HG03025 (cell line): ENCODE measurements around the gene PREP.

Experiments used
- ATAC-seq: cut with Tn5 transposase; IDR thresholded peaks from one replicate; pipeline ENCODE4 v1.9.1; 2021; ENCODE audit warnings: mild to moderate bottlenecking, moderate library complexity; ENCODE audit not compliant: unreplicated experiment, low FRiP score

The PREP gene

DNA sequence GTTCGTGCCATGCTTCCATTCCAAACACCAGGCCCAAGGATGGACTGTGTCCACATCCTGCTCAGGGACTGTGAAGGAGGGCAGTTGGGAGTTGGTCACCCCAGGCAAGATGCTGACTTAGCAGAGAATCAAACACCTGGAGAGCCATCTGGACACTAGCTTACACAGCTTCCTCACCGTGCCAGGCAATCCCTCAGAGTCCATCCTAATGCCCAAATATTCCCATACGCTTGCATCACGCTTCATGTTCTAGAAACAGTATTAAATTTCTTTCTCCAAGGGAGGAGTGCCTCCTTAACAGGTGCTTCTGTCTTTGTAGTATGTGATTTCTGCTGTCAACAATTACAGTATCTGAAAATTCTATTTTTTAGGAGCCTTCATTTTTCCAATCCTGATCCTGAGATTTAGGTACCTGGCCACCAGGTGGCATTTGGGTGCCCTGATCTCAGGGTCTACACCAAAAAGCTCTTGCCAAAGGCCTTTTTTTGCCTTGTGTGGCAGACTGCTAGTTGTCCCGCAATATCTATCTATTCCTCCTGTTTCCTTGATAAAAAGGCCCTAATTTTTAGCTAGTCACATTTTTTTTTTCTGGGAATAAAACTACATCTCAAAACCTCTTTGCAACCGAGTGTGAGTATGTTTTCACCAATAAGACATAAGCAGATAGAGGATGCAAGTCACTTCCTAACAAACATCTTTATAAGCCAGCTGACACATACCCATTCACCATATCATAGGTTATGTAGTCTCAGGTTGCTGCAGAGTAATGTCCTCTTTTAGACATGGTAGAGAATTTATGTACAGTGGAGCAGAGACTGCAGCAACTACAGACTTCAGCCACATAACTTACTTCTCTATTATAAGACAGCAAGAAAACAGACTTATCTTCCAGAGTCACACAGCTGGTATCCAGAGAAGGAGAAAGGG, 85.0 kb downstream of the PREP start:
- no peak for ATAC-seq

DNA sequence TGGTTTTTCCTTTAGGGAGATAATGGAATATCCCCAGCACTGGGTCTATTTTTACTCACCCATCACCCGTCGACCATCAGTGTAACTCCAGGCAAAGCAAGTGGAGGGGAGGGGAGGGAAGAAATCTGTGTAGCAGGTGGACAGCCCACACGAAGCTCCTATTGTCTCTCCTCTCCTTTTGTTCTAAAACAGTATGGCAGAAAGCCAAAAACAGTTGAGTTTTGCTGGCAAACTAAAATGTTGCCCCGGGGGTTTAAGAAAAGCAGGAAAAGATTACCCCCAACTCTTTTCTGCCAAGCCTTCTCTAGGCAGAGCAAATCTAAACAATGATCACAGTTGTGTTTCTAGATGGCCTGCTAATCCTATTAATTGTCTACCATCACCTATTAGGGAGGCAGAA, 89.7 kb downstream of the PREP start:
- no peak for ATAC-seq

DNA sequence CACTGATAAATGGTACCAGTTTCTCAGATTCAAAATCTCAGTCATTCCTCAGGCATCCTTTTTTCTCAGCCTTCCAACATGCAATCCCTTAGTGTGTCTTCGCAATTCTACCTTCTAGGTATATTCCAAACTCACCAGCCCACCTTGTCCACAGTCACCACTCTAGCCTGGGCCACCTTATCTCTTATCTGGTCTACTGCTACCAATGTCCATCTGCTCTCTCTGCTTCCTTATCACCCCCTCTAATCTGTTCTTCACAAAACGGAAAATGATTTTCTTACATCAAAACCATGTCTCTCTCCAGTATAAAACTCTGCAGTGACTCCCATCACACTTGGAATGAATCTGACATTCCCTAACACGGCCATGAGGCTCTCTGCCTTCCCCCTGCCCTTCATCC, 91.9 kb downstream of the PREP start:
- ATAC-seq = no peak

DNA sequence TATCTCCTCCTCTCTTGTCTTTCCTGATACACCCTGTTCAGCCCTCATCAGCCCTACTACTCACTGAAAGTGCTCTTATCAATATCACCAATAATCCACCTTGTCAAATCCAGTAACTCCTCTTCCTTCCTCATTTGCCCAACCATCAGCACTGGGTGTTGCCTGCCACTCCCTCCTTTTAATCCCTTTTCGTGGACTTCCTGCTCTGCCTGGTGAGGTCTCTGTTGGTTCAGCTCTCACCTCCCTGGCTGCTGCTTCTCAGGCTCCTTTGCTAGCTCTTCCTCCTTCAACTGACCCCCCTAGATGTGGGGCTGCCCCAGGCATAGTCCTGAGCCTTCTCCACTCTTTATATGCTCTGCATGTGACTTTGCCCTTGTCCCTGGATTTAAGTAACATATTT, 92.5 kb downstream of the PREP start:
- ATAC-seq = no peak

DNA sequence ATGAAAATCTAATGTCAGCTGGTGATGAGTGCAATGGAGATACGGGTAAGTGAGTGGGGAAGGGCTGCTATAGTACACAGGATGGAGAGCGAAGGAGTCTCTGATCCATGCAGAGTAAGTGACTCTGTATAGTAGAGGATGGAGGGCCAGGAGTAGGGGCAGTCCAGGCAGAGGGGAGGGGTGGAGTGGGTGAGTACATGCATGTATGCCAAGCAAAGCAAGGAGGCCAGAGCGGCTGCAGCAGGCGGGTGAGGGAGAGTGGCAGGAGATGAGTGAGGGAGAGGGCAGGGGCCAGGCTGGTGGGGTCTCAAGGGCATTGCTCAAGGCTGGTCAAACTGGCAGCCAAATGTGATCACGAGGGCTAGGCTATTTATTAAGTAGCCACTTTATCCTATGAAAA, 94.0 kb downstream of the PREP start:
- no peak for ATAC-seq

DNA sequence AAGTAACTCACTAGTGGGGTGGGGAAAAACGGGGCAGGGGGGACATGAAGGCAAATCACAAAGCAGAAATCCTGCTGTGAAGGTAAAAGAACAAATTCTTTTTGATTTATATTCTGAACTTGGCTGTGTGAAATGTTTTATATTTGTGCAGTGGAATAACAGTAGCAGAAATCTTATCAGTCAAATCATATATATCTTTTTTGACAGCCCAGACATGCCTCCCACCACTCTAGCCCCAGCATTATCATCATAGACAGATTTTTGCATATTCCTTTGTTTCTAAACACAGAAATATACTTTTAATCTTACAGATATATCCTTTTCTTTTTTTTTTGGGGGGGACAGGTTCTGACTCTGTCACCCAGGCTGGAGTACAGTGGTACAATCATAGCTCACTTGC, 97.4 kb downstream of the PREP start:
- ATAC-seq = no peak

DNA sequence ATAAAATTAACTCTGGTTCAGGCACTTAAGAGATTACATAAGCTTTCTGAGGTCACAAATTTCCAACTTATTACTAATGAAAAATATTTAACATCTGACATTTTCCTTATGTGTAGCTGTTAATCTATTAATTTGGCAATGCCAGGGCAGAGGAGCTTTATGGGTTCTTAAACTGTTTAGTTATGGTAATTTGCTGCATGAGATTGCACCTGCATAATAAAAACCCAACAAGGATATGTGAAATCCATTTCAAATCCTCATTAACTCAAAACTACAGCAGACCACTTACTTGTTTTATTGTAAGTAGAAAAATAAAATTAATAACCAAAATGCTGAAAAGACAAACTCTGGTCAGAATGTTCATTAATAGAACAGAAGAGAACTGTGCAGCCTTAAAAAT, 98.1 kb downstream of the PREP start:
- ATAC-seq = no peak

DNA sequence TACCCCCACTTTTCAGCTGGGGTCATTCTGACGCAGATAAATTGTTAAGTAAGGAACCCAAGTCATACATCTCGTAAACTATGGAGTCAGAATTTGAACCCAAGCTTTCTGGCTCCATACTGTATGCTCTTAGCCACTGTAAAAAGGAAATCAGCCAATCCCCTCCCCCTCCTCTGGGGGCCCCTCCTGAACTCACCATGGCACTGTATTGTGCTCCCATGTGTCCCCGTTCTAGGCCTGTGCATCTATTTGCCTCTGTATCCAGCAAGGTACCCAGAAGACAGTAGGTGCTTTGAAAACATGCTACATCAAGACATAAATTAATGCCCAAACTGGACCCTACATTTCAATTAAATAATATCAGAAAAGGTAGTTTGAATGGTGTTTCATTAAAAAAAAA, 98.5 kb downstream of the PREP start:
- ATAC-seq = no peak

DNA sequence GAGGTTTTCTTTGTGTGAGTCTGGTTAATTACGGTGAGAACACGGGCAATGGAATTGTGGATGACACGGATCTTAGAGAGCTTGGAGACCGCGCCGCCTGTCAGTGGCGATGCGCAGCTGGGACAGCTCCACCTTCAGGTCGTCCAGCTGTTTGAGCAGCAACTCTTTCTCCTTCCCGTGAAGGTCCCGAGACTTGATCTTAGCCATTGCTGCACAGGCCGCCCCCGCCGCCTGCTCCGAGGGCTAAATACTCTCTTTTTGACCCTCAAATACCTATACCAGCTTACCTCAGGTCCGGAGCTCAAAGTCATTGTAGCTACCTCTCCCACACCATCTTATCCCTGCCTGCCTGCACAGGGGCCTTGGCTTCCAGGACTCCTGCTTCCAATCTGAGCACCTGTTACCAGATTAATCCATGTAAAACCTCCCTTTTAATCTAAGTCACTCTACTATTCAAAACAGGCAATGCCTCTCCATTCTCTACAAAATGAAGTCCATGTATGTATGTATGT, 100.2 kb downstream of the PREP start:
- no peak for ATAC-seq

DNA sequence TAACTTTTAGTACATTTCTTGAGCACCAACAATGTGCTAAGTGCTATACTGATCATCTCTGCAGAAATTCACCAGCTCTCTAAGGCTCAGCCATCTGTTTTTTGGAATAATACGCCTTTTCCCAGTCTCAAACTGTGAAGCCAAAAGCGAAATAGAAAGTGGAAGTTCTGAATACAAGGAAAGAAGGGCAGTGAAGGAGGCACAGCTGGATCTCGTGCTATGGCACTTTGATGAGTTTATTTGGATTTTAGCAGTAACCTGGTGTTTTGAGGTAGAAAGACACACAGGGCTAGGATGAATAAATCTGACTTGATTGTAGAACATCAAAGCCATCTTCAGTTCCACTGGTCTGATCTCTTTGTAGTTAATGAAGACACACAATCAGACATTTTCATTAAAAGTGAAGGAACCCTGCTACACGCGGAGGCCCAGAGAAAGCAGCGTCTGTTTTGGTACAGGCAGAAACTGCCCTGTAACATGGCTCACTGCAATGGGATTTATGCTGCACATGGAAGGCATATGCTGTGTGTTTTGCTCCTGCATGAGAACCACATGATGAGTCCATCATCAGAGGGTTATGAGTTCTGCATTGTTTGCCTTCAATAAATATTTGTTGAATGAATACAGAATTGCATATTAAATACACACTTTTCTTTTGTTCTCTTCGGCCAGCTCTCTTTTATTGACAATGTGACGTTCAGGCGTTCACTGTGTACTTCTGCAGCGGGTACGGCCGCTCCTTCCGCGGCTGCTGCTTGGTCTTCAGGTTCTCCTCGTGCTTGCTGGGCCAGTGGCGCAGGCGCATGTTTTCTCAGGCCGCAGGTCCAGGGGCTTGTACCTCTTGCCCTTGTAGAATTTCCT, 100.9 kb downstream of the PREP start:
- ATAC-seq = no peak

DNA sequence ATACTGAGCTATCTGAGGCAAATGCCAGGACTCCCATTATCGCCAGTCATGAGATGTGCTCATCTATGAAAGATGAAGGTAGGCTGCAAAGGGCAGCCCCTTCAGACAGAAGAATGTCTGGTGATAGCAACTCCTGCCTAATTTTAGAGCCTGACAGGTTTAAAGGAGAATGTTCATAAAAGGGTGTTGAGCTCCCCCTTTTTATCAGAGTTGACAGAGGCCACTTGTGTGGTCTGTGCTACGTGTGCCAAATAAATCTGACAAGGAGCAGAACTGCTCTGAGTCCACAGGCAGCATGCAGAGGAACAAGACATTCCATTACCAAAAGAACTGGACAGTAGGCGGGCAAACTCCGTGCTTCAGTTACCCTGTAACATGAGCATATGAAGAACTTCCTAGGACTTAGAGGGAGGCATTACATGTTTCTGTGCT, 101.8 kb downstream of the PREP start:
- no peak for ATAC-seq

DNA sequence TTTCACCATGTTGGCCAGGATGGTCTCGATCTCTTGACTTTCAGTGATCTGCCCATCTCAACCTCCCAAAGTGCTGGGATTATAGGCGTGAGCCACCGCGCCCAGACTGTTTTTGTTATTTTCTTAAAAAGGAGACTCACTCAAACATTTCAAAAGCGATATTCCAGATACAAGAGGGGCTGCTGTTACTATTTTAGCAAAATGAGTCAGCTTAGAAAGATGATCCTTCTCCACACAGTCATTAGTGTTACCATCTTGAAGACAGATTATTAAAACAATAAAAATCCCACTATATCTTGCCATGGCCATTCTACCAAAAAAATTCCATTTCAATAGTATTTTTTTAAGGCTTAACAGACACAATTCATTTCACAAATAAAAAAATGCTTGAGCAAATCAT, 102.8 kb downstream of the PREP start:
- ATAC-seq = no peak

DNA sequence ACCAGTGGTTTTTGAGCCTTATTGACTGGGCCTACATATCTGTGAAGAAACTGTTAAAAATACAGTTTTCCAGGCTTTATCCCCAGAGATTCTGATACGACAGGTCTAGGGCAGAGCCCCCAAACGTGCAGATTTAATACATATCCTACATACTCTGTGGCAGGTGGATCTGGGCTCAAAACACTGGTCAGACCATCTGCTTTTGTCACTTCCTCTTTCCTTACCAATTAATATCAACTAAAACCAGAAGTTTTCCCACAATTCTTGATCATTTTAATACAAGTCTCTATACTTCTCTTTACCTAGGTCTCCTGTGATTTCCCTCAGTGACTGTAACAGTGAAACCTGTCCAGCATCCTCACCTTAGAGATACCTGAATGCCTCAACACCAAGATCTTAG, 108.8 kb downstream of the PREP start:
- no peak for ATAC-seq

DNA sequence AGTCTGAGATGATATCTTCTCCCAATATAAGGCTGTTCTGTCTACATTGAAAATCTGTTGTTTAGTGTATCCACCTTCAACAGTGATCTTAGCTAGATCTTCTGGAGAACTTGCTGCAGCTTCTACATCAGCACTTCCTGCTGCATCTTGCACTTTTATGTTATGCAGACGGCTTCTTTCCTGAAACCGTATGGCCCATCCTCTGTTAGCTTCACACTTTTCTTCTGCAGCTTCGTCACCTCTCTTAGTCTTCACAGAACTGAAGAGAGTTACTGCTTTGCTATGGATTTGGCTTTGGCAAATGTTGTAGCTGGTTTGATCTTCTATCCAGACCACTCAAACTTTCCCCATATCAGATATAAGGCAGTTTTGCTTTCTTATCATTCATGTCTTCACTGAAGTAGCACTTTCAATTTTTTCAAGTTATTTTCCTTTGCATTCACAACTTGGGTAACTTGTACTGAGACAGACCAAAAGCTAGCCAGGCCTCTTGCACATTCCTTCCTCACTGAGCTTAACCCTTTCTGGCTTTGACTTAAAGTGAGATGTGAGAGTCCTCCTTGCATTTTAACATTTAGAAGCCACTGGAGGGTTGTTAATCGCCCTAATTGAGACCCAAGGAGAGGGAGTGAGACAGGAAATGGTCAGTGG, 110.1 kb downstream of the PREP start:
- ATAC-seq = no peak

DNA sequence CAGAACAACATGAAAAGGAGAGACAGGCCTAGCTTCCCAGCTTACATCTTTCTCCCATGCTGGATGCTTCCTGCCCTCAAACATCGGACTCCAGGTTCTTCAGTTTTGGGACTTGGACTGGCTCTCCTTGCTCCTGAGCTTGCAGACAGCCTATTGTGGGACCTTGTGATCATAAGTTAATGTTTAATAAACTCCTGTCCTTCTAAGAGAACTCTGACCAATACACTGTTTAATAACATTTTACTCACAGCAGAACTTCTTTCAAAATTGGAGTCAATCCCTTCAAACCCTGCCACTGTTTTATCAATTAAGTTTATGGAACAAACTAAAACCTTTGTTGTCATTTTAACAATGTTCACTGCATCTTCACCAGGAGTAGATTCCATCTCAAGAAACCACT, 111.4 kb downstream of the PREP start:
- no peak for ATAC-seq

DNA sequence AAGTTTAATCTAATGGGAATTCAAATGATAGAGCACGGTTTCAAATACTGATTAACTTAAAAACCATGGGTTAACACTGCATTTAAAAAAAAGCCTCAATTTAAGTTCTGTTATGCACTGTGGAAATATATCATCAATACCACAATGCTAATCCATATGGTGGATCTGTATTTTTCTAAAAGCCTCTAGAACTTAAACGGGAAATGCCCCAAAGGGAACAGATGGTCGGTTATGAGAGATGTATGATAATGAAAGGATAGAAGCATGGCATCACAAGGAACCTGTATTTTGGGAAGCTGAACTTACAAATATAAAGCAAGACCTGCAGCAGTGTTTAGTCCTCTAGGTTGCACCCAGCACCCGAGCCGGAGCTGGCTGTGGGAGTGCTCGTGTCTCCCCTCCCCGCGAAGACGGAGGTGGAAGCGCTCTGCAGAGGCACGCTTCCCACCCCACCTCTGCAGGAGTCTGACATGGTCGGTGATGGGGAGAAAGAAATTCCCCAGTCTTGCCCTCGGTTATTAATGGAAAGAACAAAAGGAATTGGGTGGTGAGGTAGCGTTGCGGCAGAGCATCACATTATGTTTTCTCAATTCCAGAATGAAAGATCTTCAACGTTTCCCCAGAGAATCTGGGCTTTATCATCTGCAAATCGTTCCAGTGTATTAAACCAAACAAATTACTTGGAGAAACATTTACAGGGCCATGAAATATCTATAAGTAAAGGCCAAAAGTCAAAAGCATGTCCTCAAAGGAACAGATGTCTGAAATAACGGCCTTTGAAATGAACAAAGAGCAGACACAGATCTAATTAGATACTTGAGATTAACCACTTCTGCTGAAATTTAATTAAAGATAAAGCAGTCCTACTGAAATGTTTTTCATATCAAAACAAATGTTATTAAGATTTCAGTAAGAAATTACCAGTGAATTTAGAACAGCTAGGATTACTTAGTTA, 120.0 kb downstream of the PREP start:
- no peak for ATAC-seq

DNA sequence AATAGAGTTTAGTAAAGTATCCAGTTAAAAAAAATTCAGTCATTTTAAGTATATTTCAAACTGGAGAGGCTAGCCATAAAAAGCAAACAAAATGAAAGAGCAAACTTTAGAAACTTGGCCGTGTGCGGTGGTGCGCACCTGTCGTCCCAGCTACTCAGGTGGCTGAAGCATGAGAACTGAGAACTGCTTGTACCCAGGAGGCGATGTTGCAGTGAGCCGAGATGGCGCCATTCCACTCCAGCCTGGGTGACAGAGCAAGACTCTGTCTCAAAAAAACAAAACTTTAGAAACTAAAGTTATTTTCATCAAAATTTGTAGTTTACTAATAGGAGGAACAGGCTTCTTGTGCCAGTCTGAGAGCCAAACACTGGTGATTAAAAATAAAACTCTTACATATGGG, 122.8 kb downstream of the PREP start:
- ATAC-seq = no peak

DNA sequence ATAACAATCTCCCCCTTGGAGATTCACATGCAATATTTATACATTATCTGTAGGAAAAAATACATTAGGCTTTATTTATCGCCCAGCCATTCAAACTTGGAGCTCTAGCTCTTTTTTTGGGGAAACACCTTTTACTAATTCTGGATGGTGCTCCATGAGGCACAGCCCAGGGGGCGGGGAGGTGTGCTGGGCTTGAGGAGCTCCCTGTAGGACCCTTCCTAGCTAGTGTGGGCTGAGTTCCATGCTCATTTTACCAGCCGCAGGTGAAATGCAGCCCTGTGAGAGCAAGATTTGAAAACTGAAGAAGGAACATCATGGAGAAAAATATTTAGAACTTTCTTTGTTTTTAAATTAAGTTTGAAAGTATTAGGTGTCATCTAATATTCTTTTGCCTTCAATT, 123.4 kb downstream of the PREP start:
- ATAC-seq = no peak

DNA sequence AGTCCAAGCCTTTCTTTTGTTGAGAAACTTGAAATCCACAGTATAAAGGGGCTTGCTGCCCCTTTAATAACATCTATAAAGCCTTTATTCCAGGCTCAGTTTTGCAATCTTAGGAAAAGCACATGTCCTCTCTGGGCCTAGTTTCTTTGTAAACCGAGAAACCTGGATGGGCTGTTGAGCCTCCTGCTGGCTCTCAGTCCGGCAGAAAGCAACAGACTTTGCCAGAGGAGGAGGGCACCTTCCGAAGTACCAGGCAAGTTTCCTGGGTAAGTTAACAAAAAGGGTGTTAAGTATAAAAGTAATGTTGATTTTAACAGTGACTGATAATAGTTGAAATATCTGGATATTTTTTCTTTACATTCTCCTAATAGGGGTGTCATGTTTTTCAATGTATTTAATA, 124.1 kb downstream of the PREP start:
- no peak for ATAC-seq

DNA sequence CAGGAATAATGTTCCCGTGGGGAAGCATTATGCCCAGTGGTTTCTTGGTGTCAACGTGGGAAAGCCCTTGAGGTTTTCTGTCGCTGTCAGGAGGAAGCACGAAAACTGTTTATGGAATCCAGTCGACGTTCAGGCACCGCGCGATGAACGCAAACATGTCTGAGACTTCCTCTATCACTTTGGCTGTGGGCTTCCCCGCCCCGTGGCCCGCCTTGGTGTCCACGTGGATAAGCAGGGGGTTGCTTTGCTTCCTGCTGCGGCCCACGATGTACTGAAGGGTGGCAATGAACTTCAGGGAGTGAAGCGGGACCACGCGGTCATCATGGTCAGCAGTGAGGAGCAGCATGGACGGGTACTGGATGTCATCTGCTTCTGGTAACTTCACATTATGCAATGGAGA, 124.8 kb downstream of the PREP start:
- no peak for ATAC-seq
